ENCODE data around the gene CNBP.

Gene CNBP

DNA sequence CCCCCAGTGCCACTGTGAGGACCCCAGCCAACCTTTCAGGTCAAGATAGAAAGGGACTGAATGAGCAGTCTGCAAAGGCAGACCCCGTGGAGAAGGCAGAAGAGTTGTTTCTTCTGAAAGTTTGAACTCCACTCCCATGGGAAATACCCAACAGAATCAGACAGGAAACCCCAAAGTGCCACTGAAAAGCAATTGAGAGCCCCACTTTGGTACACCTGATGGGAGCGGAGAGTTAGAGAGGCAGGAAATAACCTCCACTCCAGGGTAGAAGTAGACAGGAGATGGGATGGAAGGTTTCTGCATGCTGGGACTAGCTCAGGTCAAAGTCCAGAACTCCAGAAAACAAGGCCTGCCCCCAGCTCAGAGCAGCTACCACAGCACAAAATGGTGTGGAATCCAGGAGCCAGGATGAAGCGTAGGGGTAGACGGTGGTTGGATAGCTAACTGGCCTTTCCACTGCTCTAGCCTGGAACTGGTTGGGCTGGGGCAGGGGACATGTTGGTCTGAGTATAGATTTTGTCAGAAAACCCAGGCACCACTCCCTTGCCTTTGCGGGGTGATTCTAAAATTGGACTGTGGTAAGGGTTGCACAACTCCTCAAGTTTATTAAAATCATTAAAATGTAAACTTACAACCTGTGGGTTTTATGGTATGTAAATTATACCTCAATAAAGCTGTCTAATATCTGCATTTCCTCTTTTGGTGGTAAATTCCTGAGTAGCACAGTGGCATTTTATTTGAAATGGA is 60.2 kb downstream of the CNBP start:
- Histone ChIP-seq H3K4me3 (IDR thresholded peaks at IDR 0.05; ENCODE audit: insufficient read depth, low read depth, low read length) (no peak overlapping the region), H3K27me3 (ENCODE audit: insufficient read depth, low read depth) (no peaks in the 10 kb centered on the region), H3K27ac (peak overlapping the region; percentile 36; the same call in 1 of the 2 replicates), H3K36me3 (ENCODE audit: insufficient read depth) (no peaks in the 10 kb centered on the region), H2AFZ (ENCODE audit: low read depth) (no peak overlapping the region; the same call in 1 of the 2 replicates), H4K20me1 (ENCODE audit: insufficient read depth) (no peaks in the 10 kb centered on the region), H3K4me1 (ENCODE audit: low read depth, poor library complexity, severe bottlenecking) (peaks cover 37% of the 10 kb centered on the region), H3K9ac (no peak overlapping the region), H3K4me2 (peak overlapping the region; percentile 43), H3K79me2 (ENCODE audit: insufficient read depth, low read depth) (peaks cover 18% of the 10 kb centered on the region; the same call in 1 of the 2 replicates)
- TF ChIP-seq, protein P1, sequence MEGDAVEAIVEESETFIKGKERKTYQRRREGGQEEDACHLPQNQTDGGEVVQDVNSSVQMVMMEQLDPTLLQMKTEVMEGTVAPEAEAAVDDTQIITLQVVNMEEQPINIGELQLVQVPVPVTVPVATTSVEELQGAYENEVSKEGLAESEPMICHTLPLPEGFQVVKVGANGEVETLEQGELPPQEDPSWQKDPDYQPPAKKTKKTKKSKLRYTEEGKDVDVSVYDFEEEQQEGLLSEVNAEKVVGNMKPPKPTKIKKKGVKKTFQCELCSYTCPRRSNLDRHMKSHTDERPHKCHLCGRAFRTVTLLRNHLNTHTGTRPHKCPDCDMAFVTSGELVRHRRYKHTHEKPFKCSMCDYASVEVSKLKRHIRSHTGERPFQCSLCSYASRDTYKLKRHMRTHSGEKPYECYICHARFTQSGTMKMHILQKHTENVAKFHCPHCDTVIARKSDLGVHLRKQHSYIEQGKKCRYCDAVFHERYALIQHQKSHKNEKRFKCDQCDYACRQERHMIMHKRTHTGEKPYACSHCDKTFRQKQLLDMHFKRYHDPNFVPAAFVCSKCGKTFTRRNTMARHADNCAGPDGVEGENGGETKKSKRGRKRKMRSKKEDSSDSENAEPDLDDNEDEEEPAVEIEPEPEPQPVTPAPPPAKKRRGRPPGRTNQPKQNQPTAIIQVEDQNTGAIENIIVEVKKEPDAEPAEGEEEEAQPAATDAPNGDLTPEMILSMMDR (conservative IDR thresholded peaks at IDR 0.05; ENCODE audit: low read depth, low read length): no peak

DNA sequence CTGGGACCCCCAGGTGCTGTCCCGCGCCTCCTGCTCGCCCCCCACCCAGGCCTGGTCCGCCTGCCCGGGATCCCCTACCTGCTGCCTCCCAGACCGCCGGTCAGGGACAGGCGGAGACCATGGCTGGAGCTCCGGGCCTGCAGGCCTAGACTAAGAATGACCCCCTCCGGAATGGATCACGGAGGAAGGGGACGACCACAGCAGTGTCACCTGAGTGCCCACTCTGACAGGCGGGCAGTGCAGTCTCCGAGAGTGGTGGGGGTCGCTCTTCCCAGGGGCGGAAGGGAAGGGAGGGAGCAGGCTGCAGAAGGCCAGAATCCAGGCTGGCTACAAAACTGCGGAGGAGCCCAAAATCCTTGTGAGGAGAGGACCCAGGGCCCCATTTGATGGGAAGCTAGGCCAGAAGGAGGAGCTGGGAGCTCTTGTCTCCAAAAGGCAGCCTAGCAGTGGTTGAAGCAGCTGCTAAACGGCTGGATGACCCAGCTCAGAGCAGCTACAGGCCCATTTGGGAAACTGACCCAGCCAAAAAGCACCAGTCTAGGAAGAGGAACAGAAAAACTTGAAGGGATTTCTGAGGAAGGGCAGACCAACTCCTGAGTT is 61.2 kb downstream of the CNBP start:
- H3K79me2 ChIP-seq (ENCODE audit: insufficient read depth, low read depth): peaks cover 25% of the 10 kb centered on the region; the same call in 1 of the 2 replicates
- peak overlapping the region; percentile 43 for H3K4me2 ChIP-seq
- peaks cover 46% of the 10 kb centered on the region for H3K4me1 ChIP-seq (ENCODE audit: low read depth, poor library complexity, severe bottlenecking)
- no peaks in the 10 kb centered on the region for H3K27me3 ChIP-seq (ENCODE audit: insufficient read depth, low read depth)
- peak overlapping the region; percentile 36; the same call in 1 of the 2 replicates for H3K27ac ChIP-seq
- no peak overlapping the region for H3K4me3 ChIP-seq (IDR thresholded peaks at IDR 0.05; ENCODE audit: insufficient read depth, low read depth, low read length)
- TF ChIP-seq, protein P1 (conservative IDR thresholded peaks at IDR 0.05; ENCODE audit: low read depth, low read length): no peak
- H3K9ac ChIP-seq: no peak overlapping the region
- no peaks in the 10 kb centered on the region for H3K36me3 ChIP-seq (ENCODE audit: insufficient read depth)
- H2AFZ ChIP-seq (ENCODE audit: low read depth): no peak overlapping the region; the same call in 1 of the 2 replicates
- H4K20me1 ChIP-seq (ENCODE audit: insufficient read depth): no peaks in the 10 kb centered on the region

DNA sequence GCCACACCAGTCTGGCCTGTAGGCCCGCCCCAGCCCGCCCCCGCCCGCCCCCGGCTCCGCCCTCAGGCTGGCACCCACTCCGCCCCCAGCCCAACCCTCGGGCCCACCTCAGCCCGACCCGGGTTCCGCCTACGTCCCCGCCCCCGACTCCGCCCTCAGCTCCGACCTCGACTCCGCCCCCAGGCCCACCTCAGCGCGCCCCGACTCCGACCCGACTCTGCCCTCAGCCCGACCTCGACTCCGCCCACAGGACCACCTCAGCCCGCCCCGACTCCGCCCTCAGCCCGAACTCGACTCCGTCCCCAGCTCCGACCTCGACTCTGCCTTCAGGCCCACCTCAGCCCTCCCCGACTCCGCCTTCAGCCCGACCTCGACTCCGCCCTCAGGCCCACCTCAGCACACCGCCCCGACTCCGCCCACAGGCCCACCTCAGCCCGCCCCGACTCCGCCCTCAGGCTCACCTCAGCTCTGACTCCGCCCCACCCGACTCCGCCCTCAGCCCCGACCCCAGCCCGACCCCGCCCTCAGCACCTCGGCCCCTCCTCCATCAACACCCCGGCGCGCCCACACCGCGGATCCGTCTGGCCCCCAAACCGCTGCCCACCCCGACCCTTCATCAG is 61.8 kb downstream of the CNBP start, which contains the start of gene RAB43:
Gene RAB43 (minus strand): TSS at position 13 of the 620 bp plus-strand sequence. CDS start 315 bp downstream, outside the sequence.
- TF ChIP-seq, protein P1 (conservative IDR thresholded peaks at IDR 0.05; ENCODE audit: low read depth, low read length): no peak
- Histone ChIP-seq H3K9ac (peak within 1 kb of the TSS; percentile 64), H3K36me3 (ENCODE audit: insufficient read depth) (no peaks in the 10 kb centered on the region), H3K4me3 (IDR thresholded peaks at IDR 0.05; ENCODE audit: insufficient read depth, low read depth, low read length) (no peak within 1 kb of the TSS), H3K27me3 (ENCODE audit: insufficient read depth, low read depth) (no peaks in the 10 kb centered on the region), H2AFZ (ENCODE audit: low read depth) (peak within 1 kb of the TSS; percentile 57; the same call in 1 of the 2 replicates), H3K4me1 (ENCODE audit: low read depth, poor library complexity, severe bottlenecking) (peaks cover 53% of the 10 kb centered on the region), H3K4me2 (peak within 1 kb of the TSS; percentile 93), H3K27ac (peak within 1 kb of the TSS; percentile 83), H4K20me1 (ENCODE audit: insufficient read depth) (no peaks in the 10 kb centered on the region), H3K79me2 (ENCODE audit: insufficient read depth, low read depth) (peaks cover 31% of the 10 kb centered on the region; the same call in 1 of the 2 replicates)

DNA sequence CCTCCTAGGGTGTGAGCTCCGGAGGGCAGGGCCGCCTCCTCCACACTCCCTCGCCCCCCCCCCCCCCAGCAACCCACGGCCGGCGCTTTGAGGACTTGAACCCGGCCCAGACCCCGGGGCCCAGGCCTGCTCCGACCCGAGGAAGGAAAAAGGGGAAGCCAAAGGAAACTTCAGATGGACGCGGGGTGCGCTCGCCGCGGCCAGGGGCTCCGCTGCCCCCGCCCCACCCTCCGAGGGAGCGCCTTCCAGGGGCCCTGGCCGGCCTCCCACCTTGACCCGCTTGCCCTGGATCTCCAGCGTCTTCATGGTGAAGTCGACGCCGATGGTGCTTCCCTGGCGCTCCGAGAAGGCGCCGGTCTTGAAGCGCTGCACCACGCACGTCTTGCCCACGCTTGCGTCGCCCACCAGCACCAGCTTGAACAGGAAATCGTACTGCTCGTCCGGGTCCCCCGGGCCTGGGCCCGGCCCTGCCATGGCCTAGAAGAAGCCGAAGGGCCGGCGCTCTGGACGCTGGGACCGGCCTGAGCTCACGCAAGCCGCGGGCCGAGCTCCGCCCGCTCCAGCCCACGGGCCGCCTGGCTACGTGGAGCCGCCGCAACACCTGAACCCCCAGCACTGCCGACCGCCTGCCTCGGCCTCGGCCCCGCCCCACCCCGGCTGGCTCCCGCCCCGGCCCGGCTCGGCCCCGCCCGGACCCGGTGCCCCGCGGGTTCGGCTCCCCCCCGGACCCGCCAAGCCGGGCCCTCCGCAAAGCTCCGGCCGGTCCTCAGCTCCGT is 62.5 kb downstream of the CNBP start:
- Histone ChIP-seq H4K20me1 (ENCODE audit: insufficient read depth) (no peaks in the 10 kb centered on the region), H3K9ac (peak overlapping the region; percentile 64), H2AFZ (ENCODE audit: low read depth) (peak overlapping the region; percentile 57; the same call in 1 of the 2 replicates), H3K4me2 (peak overlapping the region; percentile 93), H3K27me3 (ENCODE audit: insufficient read depth, low read depth) (no peaks in the 10 kb centered on the region), H3K4me3 (IDR thresholded peaks at IDR 0.05; ENCODE audit: insufficient read depth, low read depth, low read length) (no peak overlapping the region), H3K4me1 (ENCODE audit: low read depth, poor library complexity, severe bottlenecking) (peaks cover 60% of the 10 kb centered on the region), H3K27ac (peak overlapping the region; percentile 83), H3K79me2 (ENCODE audit: insufficient read depth, low read depth) (peaks cover 31% of the 10 kb centered on the region; the same call in 1 of the 2 replicates), H3K36me3 (ENCODE audit: insufficient read depth) (no peaks in the 10 kb centered on the region)
- TF ChIP-seq, protein P1 (conservative IDR thresholded peaks at IDR 0.05; ENCODE audit: low read depth, low read length): no peak

Data from KMS-11 (cell line).